C1 segment of cervical spinal cord (tissue), 14 donors: ENCODE data around the gene ZNF669.

Experiments used
- DNase-seq, 14 donors: peaks; one replicate each; lab custom pipeline; 2025; lab: John Stamatoyannopoulos, UW

Gene ZNF669

GRCh38 chr1:247077213-247077612, 26.9 kb downstream of the ZNF669 start:
- no peak for DNase-seq

GRCh38 chr1:247070645-247071044, 33.5 kb downstream of the ZNF669 start:
- DNase-seq = no peak

GRCh38 chr1:247064304-247064703, 39.9 kb downstream of the ZNF669 start:
- DNase-seq = no peak

GRCh38 chr1:247060771-247061170, 43.4 kb downstream of the ZNF669 start:
- no peak for DNase-seq

GRCh38 chr1:247056071-247056470, 48.1 kb downstream of the ZNF669 start:
- no peak for DNase-seq

GRCh38 chr1:247054992-247055415, 49.2 kb downstream of the ZNF669 start:
- DNase-seq = no peak
